Hematopoietic multipotent progenitor cell treated with erythropoietin and hydrocortisone succinate and interleukin-3 and kit ligand, for 4 days (in vitro differentiated cells): ENCODE measurements around the gene GREM2.

ENCODE experiments used
- DNase-seq: peaks from one replicate; pipeline ENCODE4 v3.0.0-alpha.2; 2015

The GREM2 gene

GRCh38 chr1:240611619-240612480 is at the start of gene GREM2:
Gene GREM2 (minus strand): TSS chr1:240612155. CDS start chr1:240493475, 118,680 bp downstream.
- DNase-seq: peak; percentile 34

- DNase-seq: no peak
Measured at GRCh38 chr1:240658312-240658960, 46.5 kb upstream of the GREM2 start.

GRCh38 chr1:240656531-240656930 is 44.6 kb upstream of the GREM2 start:
- no peak for DNase-seq

- no peak for DNase-seq
Measured at GRCh38 chr1:240652961-240653409, 41.0 kb upstream of the GREM2 start.

GRCh38 chr1:240652549-240652948 is 40.6 kb upstream of the GREM2 start:
- no peak for DNase-seq

- DNase-seq: no peak
Measured at GRCh38 chr1:240650877-240651276, 38.9 kb upstream of the GREM2 start.

GRCh38 chr1:240649733-240650721 is 38.1 kb upstream of the GREM2 start:
- DNase-seq: no peak

- no peak for DNase-seq
Measured at GRCh38 chr1:240646571-240647240, 34.8 kb upstream of the GREM2 start.

GRCh38 chr1:240644732-240645131 is 32.8 kb upstream of the GREM2 start:
- no peak for DNase-seq

GRCh38 chr1:240635466-240636256 is 23.7 kb upstream of the GREM2 start:
- DNase-seq: no peak

- DNase-seq: no peak
Measured at GRCh38 chr1:240630409-240630808, 18.5 kb upstream of the GREM2 start.

GRCh38 chr1:240621249-240621648 is 9.3 kb upstream of the GREM2 start:
- DNase-seq: no peak

GRCh38 chr1:240619906-240620621 is 8.1 kb upstream of the GREM2 start:
- no peak for DNase-seq

GRCh38 chr1:240619357-240619756 is 7.4 kb upstream of the GREM2 start:
- no peak for DNase-seq

GRCh38 chr1:240618946-240619345 is 7.0 kb upstream of the GREM2 start:
- DNase-seq: peak; percentile 46

GRCh38 chr1:240616018-240616417 is 4.1 kb upstream of the GREM2 start:
- DNase-seq: no peak

- DNase-seq: peak; percentile 38
Measured at GRCh38 chr1:240613356-240614142, 1.6 kb upstream of the GREM2 start.

GRCh38 chr1:240612811-240613210 is 856 bp upstream of the GREM2 start:
- DNase-seq: no peak

GRCh38 chr1:240611228-240611618 is 732 bp downstream of the GREM2 start:
- DNase-seq: no peak

- DNase-seq: no peak
Measured at GRCh38 chr1:240610636-240611035, 1.3 kb downstream of the GREM2 start.
